Transverse colon (tissue), 3 donors: ENCODE data around the gene APLNR.

ENCODE experiments used
- POLR2A ChIP-seq: fragments of 450-650 bp; IDR thresholded peaks from one replicate; pipeline ENCODE4 v1.6.1; 2016; ENCODE audit warnings: antibody characterized with exemption, mild to moderate bottlenecking, moderate library complexity
- TF ChIP-seq, protein P1 (sequence below), 5 experiments: fragments of 200-600 bp in 3 of 5; fragments of 450-650 bp in 2 of 5; sonication (generic) in 3 of 5; IDR thresholded peaks; 1 replicate in 2 of 5; 2 replicates in 3 of 5; pipeline ENCODE4 v1.5.1; 2016 to 2017; ENCODE audit warnings: antibody characterized with exemption in 5 of 5, inconsistent platforms in 3 of 5, mild to moderate bottlenecking in 2 of 5, moderate library complexity in 1 of 5

DNA sequence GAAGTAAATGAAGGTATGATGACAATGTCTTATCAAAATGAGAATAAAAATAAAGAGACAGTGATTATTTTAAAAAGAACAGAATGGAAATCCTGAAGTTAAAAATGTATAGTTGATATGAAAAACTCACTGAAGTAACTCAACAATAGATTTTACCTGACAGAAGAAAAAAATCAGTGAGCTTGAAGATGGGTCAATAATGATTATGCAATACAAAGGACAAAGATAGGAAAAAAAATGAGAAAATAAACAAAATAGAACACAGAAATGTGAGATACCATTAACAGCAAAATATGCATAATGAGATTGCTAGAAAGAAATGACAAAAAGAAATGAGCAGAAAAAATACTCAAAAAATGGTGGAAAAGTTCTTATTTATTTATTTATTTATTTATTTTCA is 19.1 kb upstream of the APLNR start:
- no peak for TF ChIP-seq POLR2A
- TF ChIP-seq, protein P1, sequence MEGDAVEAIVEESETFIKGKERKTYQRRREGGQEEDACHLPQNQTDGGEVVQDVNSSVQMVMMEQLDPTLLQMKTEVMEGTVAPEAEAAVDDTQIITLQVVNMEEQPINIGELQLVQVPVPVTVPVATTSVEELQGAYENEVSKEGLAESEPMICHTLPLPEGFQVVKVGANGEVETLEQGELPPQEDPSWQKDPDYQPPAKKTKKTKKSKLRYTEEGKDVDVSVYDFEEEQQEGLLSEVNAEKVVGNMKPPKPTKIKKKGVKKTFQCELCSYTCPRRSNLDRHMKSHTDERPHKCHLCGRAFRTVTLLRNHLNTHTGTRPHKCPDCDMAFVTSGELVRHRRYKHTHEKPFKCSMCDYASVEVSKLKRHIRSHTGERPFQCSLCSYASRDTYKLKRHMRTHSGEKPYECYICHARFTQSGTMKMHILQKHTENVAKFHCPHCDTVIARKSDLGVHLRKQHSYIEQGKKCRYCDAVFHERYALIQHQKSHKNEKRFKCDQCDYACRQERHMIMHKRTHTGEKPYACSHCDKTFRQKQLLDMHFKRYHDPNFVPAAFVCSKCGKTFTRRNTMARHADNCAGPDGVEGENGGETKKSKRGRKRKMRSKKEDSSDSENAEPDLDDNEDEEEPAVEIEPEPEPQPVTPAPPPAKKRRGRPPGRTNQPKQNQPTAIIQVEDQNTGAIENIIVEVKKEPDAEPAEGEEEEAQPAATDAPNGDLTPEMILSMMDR (IDR thresholded peaks at IDR 0.05), result no peak
